Esophagus (tissue), 2 donors: ENCODE results near the gene C10orf90. TPM values are rescaled to one million over a fixed set of nuclear protein-coding genes. Genes with fewer than 3 reads are reported as not detected.

Source experiments
- H3K27ac ChIP-seq, 2 donors: one replicate each; pipeline ENCODE4 v1.5.1; 2013; ENCODE audit warnings: low read depth in 2 of 2, mild to moderate bottlenecking in 2 of 2, inconsistent platforms in 1 of 2, low read length in 1 of 2, moderate library complexity in 1 of 2
- H3K27me3 ChIP-seq, 2 donors: one replicate each; pipeline ENCODE4 v1.6.1; 2013; ENCODE audit warnings: low read length in 2 of 2, control low read depth in 1 of 2, mild to moderate bottlenecking in 1 of 2; ENCODE audit not compliant: insufficient read depth in 2 of 2, control insufficient read depth in 1 of 2
- H3K36me3 ChIP-seq, 2 donors: one replicate each; pipeline ENCODE4 v1.6.1; 2013; ENCODE audit warnings: low read length in 1 of 2; ENCODE audit not compliant: control insufficient read depth in 2 of 2, insufficient read depth in 2 of 2
- H3K4me1 ChIP-seq, 2 donors: one replicate each; pipeline ENCODE4 v1.6.1; 2013; ENCODE audit warnings: low read length in 1 of 2; ENCODE audit not compliant: control insufficient read depth in 2 of 2, insufficient read depth in 2 of 2
- H3K4me3 ChIP-seq, 2 donors: one replicate each; pipeline ENCODE4 v1.5.1; 2013; ENCODE audit warnings: low read length in 2 of 2, mild to moderate bottlenecking in 2 of 2, low read depth in 1 of 2, moderate library complexity in 1 of 2
- H3K9me3 ChIP-seq, 2 donors: one replicate each; pipeline ENCODE4 v1.6.1; 2013; ENCODE audit warnings: mild to moderate bottlenecking in 2 of 2, low read depth in 1 of 2, low read length in 1 of 2, moderate library complexity in 1 of 2; ENCODE audit not compliant: control insufficient read depth in 2 of 2, insufficient read depth in 1 of 2
- WGBS, 2 donors: extraction: QIAGEN DNeasy Blood & Tissue Kit; methylation state at CpG; one replicate each; pipeline ENCODE4 v1.1.7; 2013; 5-methylcytosine and 5-hydroxymethylcytosine counted together
- polyA plus RNA-seq, 2 donors: library from polyadenylated mRNA; stranded (reverse); fragments of 200-250 nt; gene quantifications; one replicate each; pipeline ENCODE4 v1.2.3, GENCODE V29; 2013
- donor health status: healthy with polysubstance abuse.
- donor health status: Bipolar disorder and iron deficiency.

The C10orf90 gene
- polyA plus RNA-seq, 2 donors: 0.05 TPM; not detected in 1

DNA sequence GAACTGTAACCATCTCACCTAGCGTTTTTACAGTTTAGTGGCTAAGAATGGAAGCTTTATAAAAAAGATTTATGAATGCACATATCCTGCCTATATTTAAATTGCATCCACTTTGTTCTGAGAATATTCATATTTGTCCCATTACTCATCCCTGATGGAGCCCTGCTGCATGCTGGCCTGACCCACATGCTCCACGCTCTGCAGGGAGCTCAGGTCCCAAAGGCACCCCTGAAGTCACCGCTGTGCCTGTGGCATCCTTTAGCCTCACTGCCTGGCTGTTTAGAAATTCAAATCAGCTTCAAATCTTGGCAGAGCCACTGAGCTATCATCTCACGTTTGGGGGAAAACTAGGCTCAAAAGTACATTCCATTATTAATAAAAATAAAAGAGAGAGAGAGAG, 24.4 kb downstream of the C10orf90 start:
- Histone ChIP-seq H3K27me3 (no peaks in the 10 kb centered on the region), H3K4me3 (no peak overlapping the region), H3K9me3 (no peaks in the 10 kb centered on the region), H3K36me3 (no peaks in the 10 kb centered on the region), H3K27ac (no peak overlapping the region), H3K4me1 (no peaks in the 10 kb centered on the region)
- WGBS, 2 donors: 37 to 53% methylated on average over 4 of the region's 4 CpGs

DNA sequence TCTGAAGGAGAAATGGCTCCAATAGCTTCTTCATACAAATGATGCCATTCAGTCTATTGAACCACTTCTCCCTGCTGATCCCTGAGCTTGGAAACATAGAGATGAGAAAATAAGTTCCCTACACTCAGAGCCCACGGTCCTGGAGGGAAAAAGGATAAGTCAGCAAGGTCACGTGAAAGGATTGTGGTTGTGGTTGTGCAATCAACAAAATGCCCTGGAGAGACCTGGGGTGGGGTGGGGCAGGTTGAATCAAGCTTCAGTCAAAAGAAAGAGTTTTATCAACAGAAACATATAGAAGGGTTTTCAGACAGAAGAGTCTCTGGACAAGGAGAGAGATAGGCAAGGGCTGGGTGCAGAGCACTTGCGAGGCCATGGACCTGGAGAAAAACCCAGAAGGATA, 30.1 kb downstream of the C10orf90 start:
- H3K4me3 ChIP-seq: no peak overlapping the region
- WGBS, 2 donors: 44 to 59% methylated on average over 3 of the region's 3 CpGs

DNA sequence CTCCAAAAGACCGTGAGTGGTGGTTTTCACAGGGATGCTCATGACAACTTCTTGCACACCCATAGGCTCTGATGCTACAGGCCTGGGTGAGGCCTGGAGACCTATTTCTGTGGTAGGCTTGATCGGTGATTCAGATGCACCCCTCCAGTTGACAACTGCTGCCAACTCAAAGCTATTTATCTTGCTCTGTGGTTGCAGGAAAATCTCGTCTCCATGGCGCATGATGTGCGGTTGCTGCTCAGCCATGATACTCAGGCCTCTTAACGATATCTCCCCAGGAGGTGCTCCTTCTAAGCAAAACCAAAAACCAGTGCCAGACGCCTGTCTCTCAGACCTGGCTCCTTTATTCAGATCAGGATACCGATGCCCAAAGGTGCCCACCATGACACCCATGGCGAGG, 31.4 kb downstream of the C10orf90 start:
- H3K36me3 ChIP-seq: no peaks in the 10 kb centered on the region
- 91 to 93% methylated on average over 9 of the region's 9 CpGs for WGBS, 2 donors
- H3K4me3 ChIP-seq: no peak overlapping the region
- H3K9me3 ChIP-seq: no peaks in the 10 kb centered on the region
- no peaks in the 10 kb centered on the region for H3K4me1 ChIP-seq
- H3K27me3 ChIP-seq: no peaks in the 10 kb centered on the region
- no peak overlapping the region for H3K27ac ChIP-seq

More for the DNA sequence above, 30.1 kb downstream of the C10orf90 start:
- no peaks in the 10 kb centered on the region for H3K27me3 ChIP-seq
- no peaks in the 10 kb centered on the region for H3K36me3 ChIP-seq
- H3K4me1 ChIP-seq: no peaks in the 10 kb centered on the region
- no peaks in the 10 kb centered on the region for H3K9me3 ChIP-seq
- H3K27ac ChIP-seq: peak overlapping the region in 1 of 2 donors; percentile 16

DNA sequence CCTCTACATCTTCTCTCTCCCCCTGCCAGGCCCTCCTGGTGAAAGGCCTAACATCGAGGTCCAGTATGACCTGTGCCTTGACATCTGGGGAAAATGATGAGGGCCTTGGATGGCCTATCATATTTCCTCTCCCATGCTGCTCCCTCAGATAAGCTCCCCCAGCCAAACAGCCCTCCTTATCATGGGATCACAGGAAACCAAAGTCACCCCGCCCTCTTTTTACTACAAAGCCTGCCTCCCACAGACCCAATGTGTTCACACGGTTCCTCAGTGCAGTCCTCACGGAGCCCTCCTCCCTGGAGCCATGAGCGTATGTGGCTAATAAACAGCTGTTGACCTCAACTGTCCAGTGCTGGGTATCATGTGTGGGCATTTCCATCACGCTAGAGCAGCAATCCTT, 32.0 kb downstream of the C10orf90 start:
- 72 to 78% methylated on average over 6 of the region's 6 CpGs for WGBS, 2 donors
- no peak overlapping the region for H3K4me3 ChIP-seq
- H3K4me1 ChIP-seq: no peaks in the 10 kb centered on the region
- no peaks in the 10 kb centered on the region for H3K9me3 ChIP-seq
- H3K36me3 ChIP-seq: no peaks in the 10 kb centered on the region
- H3K27me3 ChIP-seq: no peaks in the 10 kb centered on the region
- H3K27ac ChIP-seq: no peak overlapping the region

DNA sequence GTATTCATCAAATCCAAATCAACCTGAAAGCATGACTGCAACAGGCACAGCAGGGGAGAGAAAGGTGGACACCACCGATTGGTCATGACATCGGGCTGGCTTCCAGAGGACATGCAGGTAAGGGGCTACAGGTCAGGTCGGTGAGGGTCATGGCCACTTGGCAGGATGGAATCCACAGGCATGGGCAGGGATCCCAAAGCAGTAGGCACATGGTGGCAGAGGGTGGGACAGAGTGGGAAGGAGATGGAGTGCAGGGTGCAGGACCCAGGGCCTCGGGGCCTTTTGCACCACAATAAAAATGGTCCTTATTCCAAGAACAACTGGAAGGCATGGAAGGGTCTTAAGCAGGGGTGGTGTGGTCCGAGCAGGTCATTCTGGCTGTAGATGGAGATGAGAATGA, 33.0 kb downstream of the C10orf90 start:
- Histone ChIP-seq H3K9me3 (no peaks in the 10 kb centered on the region), H3K36me3 (no peaks in the 10 kb centered on the region), H3K4me1 (no peaks in the 10 kb centered on the region), H3K27me3 (no peaks in the 10 kb centered on the region), H3K4me3 (no peak overlapping the region), H3K27ac (no peak overlapping the region)
- WGBS, 2 donors: 85 to 93% methylated on average over 5 of the region's 5 CpGs

DNA sequence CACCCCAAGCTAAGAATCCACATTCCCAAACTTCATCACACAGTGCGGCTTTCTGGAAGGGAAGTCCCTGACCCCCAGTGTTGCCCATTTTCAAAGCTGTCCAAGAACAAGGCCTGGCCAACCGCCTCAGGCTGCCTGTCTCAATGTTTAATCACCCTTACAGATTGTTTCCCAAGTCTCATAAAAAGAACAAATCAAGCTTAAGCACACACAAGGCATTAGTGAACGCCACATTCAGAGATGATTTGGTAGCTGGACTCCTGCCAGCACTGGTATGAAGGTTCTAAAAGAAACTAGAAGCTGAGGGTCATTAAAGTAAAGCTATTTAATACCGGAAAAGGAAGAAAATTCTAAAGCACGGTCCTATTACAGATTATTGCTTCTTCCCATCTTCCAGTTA, 35.6 kb downstream of the C10orf90 start:
- Histone ChIP-seq H3K4me1 (no peaks in the 10 kb centered on the region), H3K9me3 (no peaks in the 10 kb centered on the region), H3K4me3 (no peak overlapping the region), H3K27me3 (no peaks in the 10 kb centered on the region), H3K36me3 (no peaks in the 10 kb centered on the region), H3K27ac (no peak overlapping the region)
- 36 to 58% methylated on average over 5 of the region's 5 CpGs for WGBS, 2 donors

DNA sequence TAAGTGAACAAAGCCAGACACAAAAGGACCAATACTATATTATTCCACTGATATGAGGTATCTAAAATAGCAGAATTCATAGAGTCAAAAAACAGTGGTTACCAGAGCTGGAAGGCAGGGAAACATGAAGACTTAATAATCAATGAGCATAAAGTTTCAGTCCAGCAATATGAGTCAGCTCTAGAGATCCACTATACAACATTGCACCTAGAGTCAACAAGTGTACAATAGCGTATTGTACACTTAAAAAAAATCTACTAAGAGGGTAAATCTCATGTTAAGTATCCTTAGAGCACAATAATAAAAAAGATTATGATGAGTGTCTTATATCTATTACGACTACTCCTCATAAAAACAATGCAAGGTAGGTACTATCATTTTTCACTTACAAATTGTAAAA, 36.1 kb downstream of the C10orf90 start:
- Histone ChIP-seq H3K4me3 (no peak overlapping the region), H3K27ac (no peak overlapping the region), H3K4me1 (no peaks in the 10 kb centered on the region), H3K9me3 (no peaks in the 10 kb centered on the region), H3K27me3 (no peaks in the 10 kb centered on the region), H3K36me3 (no peaks in the 10 kb centered on the region)
- 69 to 74% methylated on average over 2 of the region's 2 CpGs for WGBS, 2 donors

DNA sequence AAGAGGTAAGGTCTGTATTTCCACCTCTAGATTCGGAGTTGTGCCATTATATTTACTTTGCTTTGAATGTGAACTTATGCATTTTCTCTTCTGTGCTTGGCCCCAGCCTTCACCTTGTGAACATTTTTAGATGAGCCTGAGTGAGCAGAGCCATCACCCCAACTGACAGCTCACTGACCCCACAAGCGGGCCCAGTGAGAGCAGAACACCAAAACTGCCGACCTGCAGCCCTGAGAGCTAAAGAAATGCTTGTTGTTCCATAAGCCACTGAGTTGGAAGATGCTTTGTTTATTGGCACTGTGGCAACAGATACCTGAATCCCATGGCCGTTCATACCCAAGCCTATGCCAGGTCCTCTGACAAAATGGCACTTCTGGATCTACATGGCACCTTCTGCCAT, 37.8 kb downstream of the C10orf90 start:
- no peaks in the 10 kb centered on the region for H3K4me1 ChIP-seq
- no peaks in the 10 kb centered on the region for H3K27me3 ChIP-seq
- no peaks in the 10 kb centered on the region for H3K36me3 ChIP-seq
- WGBS, 2 donors: 88 to 92% methylated on average over 4 of the region's 4 CpGs
- H3K27ac ChIP-seq: no peak overlapping the region
- H3K9me3 ChIP-seq: no peaks in the 10 kb centered on the region
- H3K4me3 ChIP-seq: no peak overlapping the region

DNA sequence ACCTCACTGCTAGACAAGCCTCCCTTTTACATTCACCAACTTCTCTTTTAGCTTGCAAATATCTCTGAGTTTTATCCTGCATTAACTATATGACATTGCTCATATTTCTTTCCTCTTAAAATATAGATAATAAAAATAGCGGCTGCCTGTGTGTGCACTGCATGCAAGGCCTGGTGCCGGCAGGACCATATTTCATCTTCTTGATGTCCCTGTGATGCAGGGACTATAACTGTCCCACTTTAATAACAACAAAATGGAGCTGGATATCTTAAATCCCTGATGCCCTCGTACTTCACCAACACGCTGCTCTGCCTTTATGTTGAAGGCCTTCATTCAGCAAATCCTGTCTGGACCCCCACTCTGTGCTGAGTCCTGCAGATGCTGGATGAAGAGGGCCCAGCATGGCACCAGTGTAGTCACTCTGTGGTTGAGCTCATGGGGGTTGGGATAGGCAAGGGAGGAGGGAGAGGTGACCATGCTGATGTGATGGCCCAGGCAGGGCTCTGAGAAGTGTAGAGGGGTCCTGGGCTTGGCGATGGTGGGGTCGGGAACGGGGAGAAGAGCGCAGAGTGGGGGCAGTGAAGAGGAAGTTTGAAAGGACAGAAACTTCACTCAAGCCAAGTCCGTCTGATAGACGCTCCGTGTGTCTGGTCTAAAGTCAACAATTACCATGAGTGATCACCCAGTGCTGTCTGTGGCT, 40.4 kb downstream of the C10orf90 start:
- Histone ChIP-seq H3K27me3 (peaks cover 0 to under 1% of the 10 kb centered on the region in 2 donors), H3K4me1 (no peaks in the 10 kb centered on the region), H3K4me3 (no peak overlapping the region), H3K27ac (no peak overlapping the region), H3K36me3 (no peaks in the 10 kb centered on the region), H3K9me3 (no peaks in the 10 kb centered on the region)
- 86 to 88% methylated on average over 11 of the region's 11 CpGs for WGBS, 2 donors

DNA sequence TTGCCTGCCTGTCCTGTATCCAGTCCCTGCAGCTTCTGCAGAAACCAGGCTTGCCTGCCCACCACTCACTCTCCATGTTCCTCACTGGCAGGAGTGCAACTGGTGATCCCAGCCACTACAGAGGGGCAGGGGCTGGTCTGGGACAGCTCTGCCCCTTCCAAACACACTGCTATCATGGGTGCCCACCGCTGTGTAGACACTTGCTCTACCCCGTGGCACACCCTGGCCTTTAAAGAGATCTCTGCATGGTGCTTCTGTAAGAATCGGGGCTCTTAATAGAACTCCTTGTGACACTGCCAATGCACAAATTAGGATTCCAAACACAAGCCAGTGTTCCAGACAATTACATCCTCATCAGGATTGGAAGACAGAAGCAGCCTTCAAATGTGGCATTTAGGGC, 41.7 kb downstream of the C10orf90 start:
- 68 to 80% methylated on average over 3 of the region's 3 CpGs for WGBS, 2 donors
- Histone ChIP-seq H3K27ac (no peak overlapping the region), H3K27me3 (peaks cover 0 to 3% of the 10 kb centered on the region in 2 donors), H3K9me3 (no peaks in the 10 kb centered on the region), H3K4me3 (no peak overlapping the region), H3K36me3 (peaks cover 0 to 3% of the 10 kb centered on the region in 2 donors), H3K4me1 (no peaks in the 10 kb centered on the region)
